Activated naive CD4-positive, alpha-beta T cell treated with anti-CD3 and anti-CD28 coated beads for 36 hours (primary cell): ENCODE results near the gene DCUN1D2. TPM values are rescaled to one million over a fixed set of nuclear protein-coding genes. Genes with fewer than 3 reads are reported as not detected.

Source experiments
- CTCF ChIA-PET: fragments of 350-600 bp; sonication (Branson Sonifier 250); formaldehyde crosslinking; loops from one replicate; lab custom pipeline; 2021; ENCODE audit warnings: antibody characterized with exemption; lab: Charles Lee
- DNase-seq: peaks from one replicate; pipeline ENCODE4 v3.0.0-alpha.2; 2020
- H3K27ac Mint-ChIP-seq: one replicate; pipeline ENCODE4 v1.8.0; 2021; ENCODE audit warnings: mild to moderate bottlenecking, mixed read lengths
- H3K27me3 Mint-ChIP-seq: one replicate; pipeline ENCODE4 v1.8.0; 2021; ENCODE audit warnings: low read depth, mixed read lengths
- H3K36me3 Mint-ChIP-seq: one replicate; pipeline ENCODE4 v1.8.0; 2021; ENCODE audit warnings: low read depth, mixed read lengths
- H3K4me1 Mint-ChIP-seq: one replicate; pipeline ENCODE4 v1.8.0; 2021; ENCODE audit warnings: low read depth, mixed read lengths
- H3K4me3 Mint-ChIP-seq: one replicate; pipeline ENCODE4 v1.8.0; 2021; ENCODE audit warnings: mild to moderate bottlenecking, moderate library complexity, mixed read lengths
- H3K9me3 Mint-ChIP-seq: one replicate; pipeline ENCODE4 v1.8.0; 2021; ENCODE audit warnings: mixed read lengths
- intact Hi-C: fragments of 100-400 bp; cut with micrococcal nuclease; formaldehyde crosslinking; loops from one replicate; pipeline ENCODE4 v1.15.1; 2023
- total RNA-seq, 2 experiments: library from RNA; stranded (reverse); gene quantifications; one replicate each; pipeline ENCODE4 v1.2.3, GENCODE V29; 2021

DCUN1D2 gene
- total RNA-seq, 2 experiments from 2014 or later, result 14.3 to 14.7 TPM

GRCh38 chr13:113408562-113408961 is 81.9 kb downstream of the DCUN1D2 start:
- no peak for DNase-seq
- H3K27me3 Mint-ChIP-seq, result no peaks in the 10 kb centered on the region
- no peak overlapping the region for H3K27ac Mint-ChIP-seq
- no peaks in the 10 kb centered on the region for H3K36me3 Mint-ChIP-seq
- intact Hi-C loops, result no loop called here
- H3K9me3 Mint-ChIP-seq, result no peaks in the 10 kb centered on the region
- CTCF ChIA-PET, result no interaction called here
- no peak overlapping the region for H3K4me3 Mint-ChIP-seq
- no peaks in the 10 kb centered on the region for H3K4me1 Mint-ChIP-seq

- no peaks in the 10 kb centered on the region for H3K27me3 Mint-ChIP-seq
- H3K9me3 Mint-ChIP-seq, result no peaks in the 10 kb centered on the region
- no peaks in the 10 kb centered on the region for H3K4me1 Mint-ChIP-seq
- DNase-seq, result no peak
- H3K4me3 Mint-ChIP-seq, result no peak overlapping the region
- intact Hi-C loops, result no loop called here
- CTCF ChIA-PET, result no interaction called here
- no peak overlapping the region for H3K27ac Mint-ChIP-seq
- H3K36me3 Mint-ChIP-seq, result no peaks in the 10 kb centered on the region
Measured at GRCh38 chr13:113407531-113408393, 82.7 kb downstream of the DCUN1D2 start.

DNA sequence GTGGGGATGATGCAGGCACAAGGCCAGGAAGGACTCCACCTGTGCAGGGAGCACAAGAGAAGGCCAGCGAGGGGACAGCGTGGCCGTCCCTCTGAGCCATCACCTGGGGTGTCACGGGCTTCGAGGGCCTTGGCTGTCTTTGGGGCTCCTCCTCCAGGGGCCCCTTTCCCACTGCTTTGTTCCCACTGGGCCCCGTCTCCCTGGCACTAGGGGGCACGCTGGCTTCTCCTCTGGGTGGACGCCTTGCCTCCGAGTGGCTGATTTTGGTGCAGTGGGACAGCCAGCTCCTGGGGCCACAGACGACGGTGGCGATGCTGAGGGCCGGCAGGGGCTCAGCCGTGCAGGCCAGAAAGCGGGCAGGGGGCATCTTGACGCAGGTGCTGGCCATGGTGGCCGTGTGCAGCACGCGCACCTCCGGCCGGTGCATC is 83.4 kb downstream of the DCUN1D2 start:
- no peaks in the 10 kb centered on the region for H3K27me3 Mint-ChIP-seq
- H3K27ac Mint-ChIP-seq, result no peak overlapping the region
- H3K4me1 Mint-ChIP-seq, result no peaks in the 10 kb centered on the region
- H3K9me3 Mint-ChIP-seq, result no peaks in the 10 kb centered on the region
- H3K4me3 Mint-ChIP-seq, result no peak overlapping the region
- no peaks in the 10 kb centered on the region for H3K36me3 Mint-ChIP-seq
- CTCF ChIA-PET, result no interaction called here
- intact Hi-C loops, result no loop called here
- DNase-seq, result no peak

GRCh38 chr13:113406321-113407102 is 84.0 kb downstream of the DCUN1D2 start:
- Mint-ChIP-seq H3K27ac (no peak overlapping the region), H3K4me1 (no peaks in the 10 kb centered on the region), H3K4me3 (no peak overlapping the region), H3K27me3 (no peaks in the 10 kb centered on the region), H3K9me3 (no peaks in the 10 kb centered on the region), H3K36me3 (no peaks in the 10 kb centered on the region)
- CTCF ChIA-PET, result no interaction called here
- DNase-seq, result no peak
- intact Hi-C loops, result no loop called here

Other genes with a start within 250 kb of the DCUN1D2 start
- gene LAMP1, start 193.5 kb downstream of the DCUN1D2 start, total RNA-seq, result 10 to 100 TPM; 33.5 to 33.7 TPM
- under 1 TPM; 0.44 to 0.45 TPM for gene GRTP1, start 126.6 kb downstream of the DCUN1D2 start, total RNA-seq
- gene ADPRHL1, start 37.2 kb downstream of the DCUN1D2 start, total RNA-seq, result under 1 TPM; 0.10 to 0.57 TPM
- gene TFDP1, start 94.0 kb upstream of the DCUN1D2 start, total RNA-seq, result 100 to 1,000 TPM; 157 to 161 TPM
- not detected for gene ATP4B, start 167.5 kb upstream of the DCUN1D2 start, total RNA-seq
- gene GRK1, start 176.5 kb upstream of the DCUN1D2 start, total RNA-seq, result under 1 TPM in 1 of 2 experiments, not detected in 1; 0.10 TPM